Colonic mucosa (tissue), 4 donors: ENCODE results near the gene TAF1D. TPM values are rescaled to one million over a fixed set of nuclear protein-coding genes. Genes with fewer than 3 reads are reported as not detected.

Experiments used
- DNase-seq: peaks from one replicate; pipeline ENCODE4 v3.0.0-alpha.2; 2020
- H3K27ac ChIP-seq: fragments of 200-600 bp; one replicate; pipeline ENCODE4 v1.8.0; 2021
- H3K27me3 ChIP-seq: fragments of 200-600 bp; one replicate; pipeline ENCODE4 v1.8.0; 2021
- H3K36me3 ChIP-seq: fragments of 200-600 bp; one replicate; pipeline ENCODE4 v1.8.0; 2021
- H3K4me1 ChIP-seq: fragments of 200-600 bp; one replicate; pipeline ENCODE4 v1.8.0; 2021; ENCODE audit warnings: mild to moderate bottlenecking
- H3K4me3 ChIP-seq: fragments of 200-600 bp; one replicate; pipeline ENCODE4 v1.8.0; 2021
- H3K9ac ChIP-seq, 2 donors: one replicate each; pipeline ENCODE4 v1.7.0; 2013; ENCODE audit warnings: control low read depth in 2 of 2, low read depth in 2 of 2, low read length in 2 of 2
- H3K9me3 ChIP-seq: fragments of 200-600 bp; one replicate; pipeline ENCODE4 v1.8.0; 2021
- intact Hi-C: fragments of 100-400 bp; cut with DNase I; formaldehyde crosslinking; loops from one replicate; pipeline ENCODE4 v1.14.1; 2022
- microRNA-seq: library from miRNA; unstranded; fragments of <30 nt; microRNA quantifications from one replicate; pipeline ENCODE4, GENCODE V29; 2019
- total RNA-seq, 2 donors: library from RNA; stranded (reverse); fragmentation: NEBNext Ultra II Directional in 1 of 2; extraction: Animal tissue kit (Norgen Biotek cat#: 25700) in 1 of 2; gene quantifications; one replicate each; pipeline ENCODE4 v1.2.1, GENCODE V29; 2021
- TF ChIP-seq, protein P1 (sequence below): fragments of 200-600 bp; IDR thresholded peaks from one replicate; pipeline ENCODE4 v1.8.0; 2022; ENCODE audit warnings: antibody characterized with exemption, mild to moderate bottlenecking
- donor health status: healthy.
- donor health status: DM: no; HTN: no; CAD: no.
- donor health status: DM: no; HTN: no; CAD: no.

TAF1D gene
- total RNA-seq, 2 donors from 2014 or later, result 73.7 to 100 TPM

DNA sequence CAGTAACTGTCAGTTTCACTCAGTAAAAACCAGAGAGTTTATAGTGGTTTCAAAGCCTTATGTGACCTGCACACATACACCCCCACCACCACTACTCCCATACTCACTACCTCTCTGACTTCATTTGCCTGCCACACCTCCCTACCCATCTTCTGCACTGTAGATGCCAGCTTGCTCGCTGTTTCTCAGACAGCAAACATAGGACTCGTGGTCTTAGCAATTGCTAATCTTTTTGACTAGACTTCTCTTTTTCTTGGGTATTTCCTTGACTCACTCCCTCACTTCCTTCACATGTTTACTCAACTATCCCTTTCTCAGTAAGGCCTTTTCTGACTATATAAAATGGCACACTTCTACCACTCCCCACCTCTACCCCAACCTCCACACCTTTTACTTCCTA is 52.1 kb downstream of the TAF1D start:
- H3K27ac ChIP-seq, result no peak overlapping the region
- no peak overlapping the region for H3K9ac ChIP-seq
- H3K9me3 ChIP-seq, result no peaks in the 10 kb centered on the region
- H3K4me1 ChIP-seq, result no peaks in the 10 kb centered on the region
- no peaks in the 10 kb centered on the region for H3K27me3 ChIP-seq
- DNase-seq, result no peak
- TF ChIP-seq, protein P1, sequence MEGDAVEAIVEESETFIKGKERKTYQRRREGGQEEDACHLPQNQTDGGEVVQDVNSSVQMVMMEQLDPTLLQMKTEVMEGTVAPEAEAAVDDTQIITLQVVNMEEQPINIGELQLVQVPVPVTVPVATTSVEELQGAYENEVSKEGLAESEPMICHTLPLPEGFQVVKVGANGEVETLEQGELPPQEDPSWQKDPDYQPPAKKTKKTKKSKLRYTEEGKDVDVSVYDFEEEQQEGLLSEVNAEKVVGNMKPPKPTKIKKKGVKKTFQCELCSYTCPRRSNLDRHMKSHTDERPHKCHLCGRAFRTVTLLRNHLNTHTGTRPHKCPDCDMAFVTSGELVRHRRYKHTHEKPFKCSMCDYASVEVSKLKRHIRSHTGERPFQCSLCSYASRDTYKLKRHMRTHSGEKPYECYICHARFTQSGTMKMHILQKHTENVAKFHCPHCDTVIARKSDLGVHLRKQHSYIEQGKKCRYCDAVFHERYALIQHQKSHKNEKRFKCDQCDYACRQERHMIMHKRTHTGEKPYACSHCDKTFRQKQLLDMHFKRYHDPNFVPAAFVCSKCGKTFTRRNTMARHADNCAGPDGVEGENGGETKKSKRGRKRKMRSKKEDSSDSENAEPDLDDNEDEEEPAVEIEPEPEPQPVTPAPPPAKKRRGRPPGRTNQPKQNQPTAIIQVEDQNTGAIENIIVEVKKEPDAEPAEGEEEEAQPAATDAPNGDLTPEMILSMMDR, result no peak
- no peak overlapping the region for H3K4me3 ChIP-seq
- intact Hi-C loops, result no loop called here
- no peaks in the 10 kb centered on the region for H3K36me3 ChIP-seq

DNA sequence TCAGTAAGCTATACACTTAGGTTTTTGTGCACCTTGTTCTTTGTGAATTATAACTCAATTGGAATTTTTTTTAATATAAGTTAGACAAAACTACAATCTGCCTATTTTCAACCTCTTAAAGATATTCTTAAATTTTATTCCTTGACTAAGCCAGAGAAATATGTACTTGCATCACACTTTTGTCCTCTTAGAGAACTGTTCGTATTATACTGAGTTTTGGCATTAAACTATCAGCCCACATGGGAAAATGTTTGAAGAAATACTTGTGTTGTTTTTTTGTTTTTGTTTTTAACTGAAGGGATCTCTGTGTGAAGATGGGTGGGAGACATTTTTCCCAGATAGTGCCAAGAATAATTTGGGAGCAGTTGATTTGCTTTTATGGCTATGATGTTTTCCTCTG is 54.5 kb downstream of the TAF1D start:
- Histone ChIP-seq H3K27ac (no peak overlapping the region), H3K4me3 (no peak overlapping the region), H3K9me3 (no peaks in the 10 kb centered on the region), H3K27me3 (no peaks in the 10 kb centered on the region), H3K36me3 (no peaks in the 10 kb centered on the region), H3K4me1 (no peaks in the 10 kb centered on the region), H3K9ac (no peak overlapping the region)
- TF ChIP-seq, protein P1, result no peak
- intact Hi-C loops, result no loop called here
- no peak for DNase-seq

DNA sequence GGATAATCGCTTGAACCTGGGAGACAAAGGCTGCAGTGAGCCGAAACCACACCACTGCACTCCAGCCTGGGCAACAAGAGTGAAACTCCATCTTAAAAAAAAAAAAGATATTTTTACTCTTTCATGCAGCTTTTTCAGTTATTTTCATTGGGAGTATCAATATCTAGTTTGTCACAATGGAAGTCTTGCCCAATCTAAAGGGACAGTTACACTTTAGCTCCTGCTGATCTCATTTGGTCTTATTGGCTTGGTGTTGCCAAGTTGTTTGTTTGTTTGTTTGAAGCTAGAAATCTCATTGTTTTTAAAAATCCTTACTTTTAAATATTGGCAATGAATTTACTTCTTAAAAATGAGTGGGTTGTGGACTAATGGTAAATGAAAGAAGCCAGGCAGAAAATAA is 55.1 kb downstream of the TAF1D start:
- no peaks in the 10 kb centered on the region for H3K36me3 ChIP-seq
- TF ChIP-seq, protein P1, result no peak

More for the DNA sequence above, 55.1 kb downstream of the TAF1D start:
- Histone ChIP-seq H3K27ac (no peak overlapping the region), H3K9ac (no peak overlapping the region), H3K27me3 (no peaks in the 10 kb centered on the region), H3K4me3 (no peak overlapping the region), H3K9me3 (no peaks in the 10 kb centered on the region), H3K4me1 (no peaks in the 10 kb centered on the region)
- no peak for DNase-seq
- intact Hi-C loops, result no loop called here

Small RNA genes within 50 kb of the gene (microRNA-seq; reads per million reads assigned to microRNA genes)
- 11.6 reads per million, percentile 19 among the genes with 10 or more reads in this experiment for gene MIR1304

Other genes starting within 250 kb of the TAF1D start
- 10 to 100 TPM; 47.2 to 73.7 TPM for gene SMCO4, start 198.1 kb downstream of the TAF1D start, total RNA-seq
- gene CEP295, start 79.8 kb downstream of the TAF1D start, total RNA-seq, result 10 to 100 TPM in 1 of 2 donors, 1 to 10 TPM in 1; 9.8 to 14.8 TPM
- gene C11orf54, start 177 bp upstream of the TAF1D start, total RNA-seq, result 10 to 100 TPM; 37.1 to 59.4 TPM
- gene MED17, start 42.8 kb upstream of the TAF1D start, total RNA-seq, result 10 to 100 TPM; 23.9 to 30.9 TPM
- gene VSTM5, start 109.1 kb upstream of the TAF1D start, total RNA-seq, result 1 to 10 TPM; 1.4 to 2.4 TPM